Neural progenitor cell (in vitro differentiated cells): ENCODE results near the gene CEACAM16. TPM values are rescaled to one million over a fixed set of nuclear protein-coding genes. Genes with fewer than 3 reads are reported as not detected.
A peak's percentile ranks its signal among the peaks of the same experiment; 100 is the strongest.
"Not testable (repeated sequence)": the region's sequence is repeated elsewhere in the genome, so short reads cannot be mapped to it uniquely, and the experiment has no call there.

ENCODE experiments used
- DNase-seq: peaks from one replicate; pipeline ENCODE4 v3.0.0-alpha.2; 2016; ENCODE audit warnings: low spot score
- H2AFZ ChIP-seq: fragments of 200-600 bp; sonication (generic); replicated peaks from 2 replicates; pipeline ENCODE4 v1.6.1; 2016; ENCODE audit warnings: antibody characterized with exemption
- H3F3A ChIP-seq: fragments of 200-600 bp; sonication (generic); 2 replicates; pipeline ENCODE4 v1.6.1; 2016; ENCODE audit warnings: antibody characterized with exemption, low read depth
- H3K27ac ChIP-seq: fragments of 200-600 bp; sonication (generic); 2 replicates; pipeline ENCODE4 v1.5.1; 2016; ENCODE audit warnings: mild to moderate bottlenecking
- H3K27me3 ChIP-seq: fragments of 200-600 bp; sonication (generic); 2 replicates; pipeline ENCODE4 v1.6.1; 2016; ENCODE audit warnings: mild to moderate bottlenecking, moderate library complexity
- H3K36me3 ChIP-seq: fragments of 200-600 bp; sonication (generic); 2 replicates; pipeline ENCODE4 v1.5.1; 2016
- H3K4me1 ChIP-seq: fragments of 200-600 bp; sonication (generic); 2 replicates; pipeline ENCODE4 v1.6.1; 2016; ENCODE audit warnings: mixed run types
- H3K4me2 ChIP-seq: fragments of 200-600 bp; sonication (generic); 2 replicates; pipeline ENCODE4 v1.6.1; 2016
- H3K4me3 ChIP-seq: fragments of 200-600 bp; sonication (generic); 2 replicates; pipeline ENCODE4 v1.5.1; 2016
- H3K79me2 ChIP-seq: fragments of 200-600 bp; sonication (generic); 2 replicates; pipeline ENCODE4 v1.6.1; 2016; ENCODE audit warnings: low read depth
- H3K9ac ChIP-seq: fragments of 200-600 bp; sonication (generic); 2 replicates; pipeline ENCODE4 v1.6.1; 2016
- H3K9me3 ChIP-seq: fragments of 200-600 bp; sonication (generic); 2 replicates; pipeline ENCODE4 v1.5.1; 2016; ENCODE audit warnings: low read depth
- H4K20me1 ChIP-seq: fragments of 200-600 bp; sonication (generic); 2 replicates; pipeline ENCODE4 v1.6.1; 2016; ENCODE audit warnings: low read depth
- H3K27ac Mint-ChIP-seq: 3 replicates; pipeline ENCODE4 v1.8.0; 2021; ENCODE audit warnings: mixed read lengths
- H3K27me3 Mint-ChIP-seq: 2 replicates; pipeline ENCODE4 v1.8.0; 2022; ENCODE audit warnings: low read depth, mild to moderate bottlenecking, inconsistent platforms, moderate library complexity, mixed read lengths; ENCODE audit not compliant: insufficient read depth
- H3K36me3 Mint-ChIP-seq: 3 replicates; pipeline ENCODE4 v1.8.0; 2021; ENCODE audit warnings: mixed read lengths
- H3K4me1 Mint-ChIP-seq: 3 replicates; pipeline ENCODE4 v1.8.0; 2021; ENCODE audit warnings: mixed read lengths
- H3K4me3 Mint-ChIP-seq: 3 replicates; pipeline ENCODE4 v1.8.0; 2021; ENCODE audit warnings: mild to moderate bottlenecking, moderate library complexity, mixed read lengths
- H3K9me3 Mint-ChIP-seq: 3 replicates; pipeline ENCODE4 v1.8.0; 2020; ENCODE audit warnings: mixed read lengths
- EZH2 ChIP-seq: fragments of 200-600 bp; sonication (generic); IDR thresholded peaks from 2 replicates; pipeline ENCODE4 v1.6.1; 2017; ENCODE audit warnings: antibody characterized with exemption, mild to moderate bottlenecking, moderate library complexity
- EZH2phosphoT487 ChIP-seq: fragments of 200-600 bp; sonication (generic); IDR thresholded peaks from 2 replicates; pipeline ENCODE4 v1.6.1; 2017; ENCODE audit warnings: antibody characterized with exemption
- total RNA-seq: library from RNA; depleted of rRNA; stranded (reverse); fragments of >200 nt; gene quantifications from 2 replicates; pipeline ENCODE4 v1.2.3, GENCODE V29; 2015; ENCODE audit warnings: low replicate concordance
- TF ChIP-seq, protein P1 (sequence below): fragments of 200-600 bp; sonication (generic); IDR thresholded peaks from 2 replicates; pipeline ENCODE4 v1.5.1; 2017; ENCODE audit warnings: antibody characterized with exemption, mild to moderate bottlenecking

CEACAM16 gene
- total RNA-seq, 1 donor from 2014 or later: not detected

DNA sequence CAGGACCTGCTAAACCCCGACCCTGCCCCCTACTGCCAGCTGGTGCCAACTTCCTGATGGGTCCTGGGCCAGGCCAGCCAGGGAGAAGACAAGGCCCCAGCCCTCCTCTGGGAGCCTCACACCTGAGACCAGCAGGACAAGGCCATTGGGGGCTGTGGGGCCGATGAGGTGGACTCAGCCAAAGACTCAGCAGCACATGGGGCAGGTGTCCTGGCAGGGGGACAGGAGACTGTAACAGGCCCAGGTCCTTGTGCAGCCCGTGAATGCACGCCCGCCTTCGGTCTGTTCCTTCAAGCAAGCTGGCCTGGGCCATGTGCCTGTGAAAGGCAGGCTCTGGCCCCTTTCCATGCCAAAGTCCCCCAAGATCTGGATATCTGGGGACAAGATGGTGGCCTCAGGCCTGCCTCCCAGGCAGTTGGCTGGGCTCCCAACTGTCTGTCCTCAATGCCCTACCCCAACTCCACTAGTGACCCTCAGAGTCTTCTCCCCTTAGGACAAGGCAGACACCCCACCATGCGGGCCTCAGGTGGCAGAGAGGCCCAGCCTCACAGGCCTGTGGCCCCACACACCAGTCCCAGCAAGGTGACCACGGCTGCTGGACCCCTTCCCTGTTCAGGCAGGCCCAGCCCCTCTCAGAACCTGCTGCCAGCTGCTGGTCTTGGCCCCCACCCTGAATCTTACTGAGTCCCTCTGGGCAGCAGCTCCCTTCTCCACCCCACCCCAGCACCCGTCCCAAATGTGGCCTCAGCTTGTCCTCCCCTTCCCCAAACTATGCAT lies 15.3 kb upstream of the CEACAM16 start:
- Histone ChIP-seq H3K27ac (no peak overlapping the region), H3K36me3 (no peaks in the 10 kb centered on the region), H3K9me3 (no peaks in the 10 kb centered on the region), H3K4me1 (no peaks in the 10 kb centered on the region), H3K4me2 (no peak overlapping the region), H2AFZ (no peak overlapping the region), H3K27me3 (no peaks in the 10 kb centered on the region), H4K20me1 (no peaks in the 10 kb centered on the region), H3K9ac (no peak overlapping the region), H3F3A (no peaks in the 10 kb centered on the region), H3K4me3 (no peak overlapping the region), H3K79me2 (no peaks in the 10 kb centered on the region)
- H3K4me3 Mint-ChIP-seq: no peak overlapping the region
- H3K27ac Mint-ChIP-seq: no peak overlapping the region
- no peaks in the 10 kb centered on the region for H3K36me3 Mint-ChIP-seq
- H3K27me3 Mint-ChIP-seq: peaks cover 13% of the 10 kb centered on the region
- DNase-seq: no peak
- no peaks in the 10 kb centered on the region for H3K9me3 Mint-ChIP-seq
- TF ChIP-seq, protein P1, sequence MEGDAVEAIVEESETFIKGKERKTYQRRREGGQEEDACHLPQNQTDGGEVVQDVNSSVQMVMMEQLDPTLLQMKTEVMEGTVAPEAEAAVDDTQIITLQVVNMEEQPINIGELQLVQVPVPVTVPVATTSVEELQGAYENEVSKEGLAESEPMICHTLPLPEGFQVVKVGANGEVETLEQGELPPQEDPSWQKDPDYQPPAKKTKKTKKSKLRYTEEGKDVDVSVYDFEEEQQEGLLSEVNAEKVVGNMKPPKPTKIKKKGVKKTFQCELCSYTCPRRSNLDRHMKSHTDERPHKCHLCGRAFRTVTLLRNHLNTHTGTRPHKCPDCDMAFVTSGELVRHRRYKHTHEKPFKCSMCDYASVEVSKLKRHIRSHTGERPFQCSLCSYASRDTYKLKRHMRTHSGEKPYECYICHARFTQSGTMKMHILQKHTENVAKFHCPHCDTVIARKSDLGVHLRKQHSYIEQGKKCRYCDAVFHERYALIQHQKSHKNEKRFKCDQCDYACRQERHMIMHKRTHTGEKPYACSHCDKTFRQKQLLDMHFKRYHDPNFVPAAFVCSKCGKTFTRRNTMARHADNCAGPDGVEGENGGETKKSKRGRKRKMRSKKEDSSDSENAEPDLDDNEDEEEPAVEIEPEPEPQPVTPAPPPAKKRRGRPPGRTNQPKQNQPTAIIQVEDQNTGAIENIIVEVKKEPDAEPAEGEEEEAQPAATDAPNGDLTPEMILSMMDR: no peak
- no peak for TF ChIP-seq EZH2
- no peak for TF ChIP-seq EZH2phosphoT487
- H3K4me1 Mint-ChIP-seq: peaks cover 8% of the 10 kb centered on the region

DNA sequence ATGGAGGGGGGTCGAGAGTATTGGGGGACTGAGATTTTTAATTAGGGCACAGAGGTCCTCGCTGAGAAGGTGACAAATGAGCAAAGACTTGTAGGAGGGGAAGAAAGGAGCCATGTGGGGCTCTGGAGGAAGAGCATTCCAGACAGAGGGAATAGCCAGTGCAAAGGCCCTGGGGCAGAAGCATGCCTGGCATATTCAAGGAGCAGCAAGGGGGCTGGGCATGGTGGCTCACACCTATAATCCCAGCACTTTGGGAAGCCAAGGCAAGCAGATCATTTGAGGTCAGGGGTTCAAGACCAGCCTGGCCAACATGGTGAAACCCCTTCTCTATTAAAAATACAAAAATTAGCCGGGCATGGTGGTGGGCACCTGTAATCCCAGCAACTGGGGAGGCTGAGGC lies 14.6 kb upstream of the CEACAM16 start:
- not testable (repeated sequence) for H3K4me1 ChIP-seq, H3K4me3 ChIP-seq, H3F3A ChIP-seq, H3K36me3 ChIP-seq, H3K4me1 Mint-ChIP-seq, H3K27me3 ChIP-seq, H3K9me3 ChIP-seq, H3K9me3 Mint-ChIP-seq, H3K36me3 Mint-ChIP-seq, DNase-seq, H4K20me1 ChIP-seq, H3K79me2 ChIP-seq, H3K27ac ChIP-seq, H3K4me3 Mint-ChIP-seq, H3K4me2 ChIP-seq, H3K27ac Mint-ChIP-seq, H2AFZ ChIP-seq, H3K9ac ChIP-seq
- H3K27me3 Mint-ChIP-seq: peaks cover 13% of the 10 kb centered on the region

DNA sequence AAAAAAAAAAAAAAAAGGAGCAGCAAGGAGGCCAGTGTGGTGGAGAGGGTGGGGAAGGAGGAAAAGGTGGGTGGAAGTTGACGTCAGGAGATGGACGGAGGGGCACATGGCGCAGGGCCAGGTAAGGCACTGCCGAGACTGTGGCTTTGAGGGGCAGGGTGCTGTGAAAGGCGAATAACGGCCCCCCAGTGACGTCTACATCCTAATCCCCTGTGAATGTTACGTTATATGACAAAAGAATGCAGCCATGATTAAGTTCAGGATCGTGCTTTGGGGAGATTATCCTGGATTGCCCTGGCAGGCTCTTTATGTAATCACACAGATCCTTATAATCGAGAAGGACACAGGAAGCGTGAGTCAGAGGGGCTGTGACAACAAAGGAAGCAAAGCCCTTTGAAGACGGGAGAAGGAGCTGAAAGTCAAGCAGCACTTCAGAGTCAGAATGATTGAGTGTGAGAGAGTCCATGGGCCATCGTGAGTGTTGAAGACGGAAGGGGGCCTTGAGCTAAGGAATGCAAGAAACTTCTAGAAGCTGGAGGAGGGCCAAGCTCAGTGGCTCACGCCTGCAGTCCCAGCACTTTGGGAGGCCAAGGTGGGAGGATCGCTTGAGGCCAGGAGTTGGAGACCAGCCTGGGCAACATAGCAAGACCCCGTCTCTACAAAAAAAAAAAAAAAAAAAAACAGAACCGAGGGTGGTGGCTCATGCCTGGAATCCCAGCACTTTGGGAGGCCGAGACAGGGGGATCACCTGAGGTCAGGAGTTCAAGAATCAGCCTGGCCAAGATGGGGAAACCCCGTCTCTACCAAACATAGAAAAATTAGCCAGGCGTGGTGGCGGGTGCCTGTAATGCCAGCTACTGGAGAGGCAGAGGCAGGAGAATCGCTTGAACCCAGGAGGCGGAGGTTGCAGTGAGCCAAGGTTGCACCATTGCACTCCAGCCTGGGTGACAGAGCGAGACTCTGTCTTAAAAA lies 13.8 kb upstream of the CEACAM16 start:
- no peaks in the 10 kb centered on the region for H3K9me3 Mint-ChIP-seq
- no peaks in the 10 kb centered on the region for H3K27me3 ChIP-seq
- H3F3A ChIP-seq: no peaks in the 10 kb centered on the region
- peak; percentile 28 for DNase-seq
- H3K4me2 ChIP-seq: no peak overlapping the region
- no peak overlapping the region for H3K27ac ChIP-seq
- H3K9ac ChIP-seq: no peak overlapping the region
- H2AFZ ChIP-seq: no peak overlapping the region
- TF ChIP-seq EZH2 (no peak), EZH2phosphoT487 (no peak)
- TF ChIP-seq, protein P1: no peak
- H3K4me1 Mint-ChIP-seq: peaks cover 10% of the 10 kb centered on the region
- H3K4me1 ChIP-seq: no peaks in the 10 kb centered on the region
- no peaks in the 10 kb centered on the region for H3K36me3 Mint-ChIP-seq
- peak overlapping the region; percentile 22 for H3K4me3 Mint-ChIP-seq
- H3K4me3 ChIP-seq: no peak overlapping the region
- H4K20me1 ChIP-seq: no peaks in the 10 kb centered on the region
- no peaks in the 10 kb centered on the region for H3K9me3 ChIP-seq
- H3K27me3 Mint-ChIP-seq: peaks cover 15% of the 10 kb centered on the region
- H3K36me3 ChIP-seq: no peaks in the 10 kb centered on the region
- H3K79me2 ChIP-seq: no peaks in the 10 kb centered on the region
- peak overlapping the region; percentile 59 for H3K27ac Mint-ChIP-seq
